ENCODE data around the gene TANGO2. TPM values are rescaled to one million over a fixed set of nuclear protein-coding genes. Genes with fewer than 3 reads are reported as not detected.
A peak's percentile ranks its signal among the peaks of the same experiment; 100 is the strongest.

The TANGO2 gene
- total and polyA plus RNA-seq, 4 donors, result 24.8 to 45.3 (median 36.6) TPM

DNA sequence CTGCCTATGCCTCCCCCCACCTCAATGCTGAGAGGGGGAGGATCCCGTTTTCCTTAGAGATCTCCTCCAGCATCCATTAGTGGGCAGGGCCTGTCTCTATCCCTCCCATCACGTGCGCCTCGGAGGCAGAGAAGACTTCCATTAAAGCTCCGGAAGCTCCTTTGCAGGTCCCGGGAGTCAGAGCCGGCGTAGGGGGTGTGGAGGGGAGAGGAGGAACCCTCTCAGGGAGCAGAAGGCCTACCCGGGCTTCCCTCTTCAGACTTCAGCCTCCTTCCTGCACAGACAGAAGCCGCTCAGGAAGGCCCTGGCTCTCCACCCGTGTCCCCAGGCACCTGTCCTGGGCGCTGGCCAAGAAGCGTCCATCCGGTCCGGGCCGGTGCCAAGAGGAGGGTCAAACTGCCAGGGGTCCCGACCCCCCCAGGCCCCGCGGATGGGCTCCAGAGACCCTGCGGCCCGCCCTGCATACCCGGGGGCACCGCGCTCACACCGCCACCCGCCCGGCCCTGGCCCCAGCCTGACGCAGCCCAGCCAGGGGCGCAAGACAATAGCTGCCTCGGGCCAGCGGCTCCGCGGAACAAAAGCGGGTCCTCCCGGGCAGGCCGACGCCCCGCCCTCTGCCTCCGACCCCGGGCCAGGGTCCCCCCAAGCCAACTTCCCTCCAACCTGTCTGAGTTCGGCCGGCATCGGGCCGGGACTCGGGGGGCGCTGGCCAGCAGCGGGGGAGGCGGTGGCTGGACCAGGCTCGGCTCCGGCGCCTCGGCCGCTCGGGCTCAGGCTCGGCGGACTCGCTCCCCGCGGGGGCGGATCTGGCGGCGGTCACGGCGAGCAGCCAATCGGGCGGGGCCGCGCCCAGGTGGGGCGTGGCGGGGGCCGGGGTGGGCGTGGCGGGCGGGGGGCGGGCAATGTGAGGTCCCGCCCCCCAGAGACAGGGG, 34.2 kb upstream of the TANGO2 start:
- Histone ChIP-seq H3K27ac (ENCODE audit: low read depth in 1 of 2, low read length in 2 of 2) (peak overlapping the region; percentile 84 to 91), H3K27me3 (ENCODE audit: control insufficient read depth in 1 of 2, insufficient read depth in 2 of 2, low read length in 1 of 2) (no peaks in the 10 kb centered on the region)
- intact Hi-C loops (cut with DNase I), result no loop called here

DNA sequence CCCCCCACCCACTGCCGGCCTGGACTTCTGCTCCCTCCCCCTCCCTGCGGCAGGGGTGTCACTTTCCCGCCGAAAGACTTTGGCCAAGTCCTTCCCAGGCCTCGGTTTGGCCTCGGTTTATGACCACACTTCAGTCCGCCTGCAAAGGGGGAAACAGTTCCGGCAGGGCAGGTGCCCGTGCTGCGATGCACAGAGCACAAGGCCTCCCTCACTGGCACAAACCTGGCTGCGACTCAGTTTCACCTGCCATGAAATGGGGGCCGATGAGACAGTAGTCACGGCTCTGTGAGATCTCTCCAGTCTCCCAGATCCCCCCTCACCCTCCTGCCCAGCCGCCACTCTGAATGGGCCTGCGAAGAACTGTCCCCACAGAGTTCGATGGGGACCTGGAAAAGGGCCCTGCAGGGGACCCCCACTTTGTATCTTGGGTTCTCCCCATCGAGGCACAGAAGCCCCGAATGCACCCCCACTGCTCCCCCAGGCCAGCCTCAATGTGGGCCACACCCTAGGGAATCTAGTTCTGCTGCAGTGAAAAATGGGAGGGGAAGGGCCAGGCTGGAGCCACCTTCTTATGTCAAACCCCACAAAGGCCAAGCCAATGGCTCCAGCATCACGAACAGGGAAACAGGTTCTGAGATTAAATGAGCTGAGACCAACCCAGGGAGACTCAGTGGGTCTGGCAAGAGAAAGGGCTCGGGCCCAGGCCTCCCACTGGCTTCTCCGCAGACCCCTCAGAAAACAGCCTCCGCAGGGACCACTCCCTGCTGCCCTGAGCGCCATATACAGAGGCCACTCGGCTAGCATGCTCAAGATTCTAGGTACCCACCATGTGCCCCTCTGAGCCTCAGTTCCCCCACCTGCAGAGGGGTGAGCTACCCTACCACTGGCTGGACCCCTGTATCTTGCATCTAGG, 33.3 kb upstream of the TANGO2 start:
- ATAC-seq (ENCODE audit: low FRiP score), result no peak
- 55 to 61% methylated on average over 22 to 24 of the region's 24 CpGs for WGBS, 2 donors
- Histone ChIP-seq H3K9me3 (ENCODE audit: control insufficient read depth, low read length) (no peaks in the 10 kb centered on the region), H3K27me3 (ENCODE audit: control insufficient read depth in 1 of 2, insufficient read depth in 2 of 2, low read length in 1 of 2) (no peaks in the 10 kb centered on the region), H3K36me3 (ENCODE audit: control insufficient read depth in 1 of 2, insufficient read depth in 2 of 2, low read length in 1 of 2) (no peaks in the 10 kb centered on the region), H3K4me3 (ENCODE audit: low read length in 2 of 2) (no peak overlapping the region), H3K27ac (ENCODE audit: low read depth in 1 of 2, low read length in 2 of 2) (peak overlapping the region in 1 of 2 donors; percentile 34), H3K4me1 (ENCODE audit: control insufficient read depth in 1 of 2, insufficient read depth in 2 of 2, low read length in 2 of 2) (no peaks in the 10 kb centered on the region)
- intact Hi-C loops (cut with DNase I), result no loop called here
- peak in 1 of 2 donors; percentile 55 for DNase-seq

More for the DNA sequence above, 34.2 kb upstream of the TANGO2 start:
- ATAC-seq (ENCODE audit: low FRiP score), result peak; percentile 81
- Histone ChIP-seq H3K9me3 (ENCODE audit: control insufficient read depth, low read length) (no peaks in the 10 kb centered on the region), H3K36me3 (ENCODE audit: control insufficient read depth in 1 of 2, insufficient read depth in 2 of 2, low read length in 1 of 2) (no peaks in the 10 kb centered on the region), H3K4me1 (ENCODE audit: control insufficient read depth in 1 of 2, insufficient read depth in 2 of 2, low read length in 2 of 2) (no peaks in the 10 kb centered on the region), H3K4me3 (ENCODE audit: low read length in 2 of 2) (peak overlapping the region; percentile 49 to 69)
- DNase-seq, result peak; percentile 86 to 94
- WGBS, 2 donors, result 1% methylated on average over 50 to 76 of the region's 76 CpGs

DNA sequence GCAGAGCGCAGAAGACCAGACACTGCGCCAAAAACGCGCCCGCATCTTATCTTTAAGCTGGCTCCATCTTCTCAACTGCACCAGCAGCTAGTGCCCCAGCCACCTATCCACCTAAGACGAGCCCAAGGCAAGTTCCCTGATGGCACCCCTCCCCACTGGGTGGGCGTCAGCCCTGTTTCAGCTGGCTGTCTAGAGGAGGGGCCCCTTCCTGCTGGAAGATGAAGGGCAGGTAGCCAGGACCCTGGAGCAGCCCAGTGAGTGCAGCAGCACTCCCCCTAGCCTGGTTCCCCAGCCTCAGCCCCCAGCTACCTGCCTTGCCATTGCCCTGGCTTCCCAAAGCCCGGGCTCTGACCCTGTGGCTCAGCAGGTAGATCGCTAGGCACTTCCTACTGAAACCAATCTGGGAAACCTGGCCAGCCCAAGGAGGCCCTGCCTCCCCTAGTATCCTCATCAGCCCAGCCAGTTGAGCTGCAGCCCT, 32.5 kb upstream of the TANGO2 start:
- no peak overlapping the region for H3K4me3 ChIP-seq (ENCODE audit: low read length in 2 of 2)
- no peaks in the 10 kb centered on the region for H3K27me3 ChIP-seq (ENCODE audit: control insufficient read depth in 1 of 2, insufficient read depth in 2 of 2, low read length in 1 of 2)
- WGBS, 2 donors, result 93 to 95% methylated on average over 9 of the region's 9 CpGs
- H3K27ac ChIP-seq (ENCODE audit: low read depth in 1 of 2, low read length in 2 of 2), result no peak overlapping the region
- intact Hi-C loops (cut with DNase I), result no loop called here
- no peaks in the 10 kb centered on the region for H3K4me1 ChIP-seq (ENCODE audit: control insufficient read depth in 1 of 2, insufficient read depth in 2 of 2, low read length in 2 of 2)
- ATAC-seq (ENCODE audit: low FRiP score), result no peak
- H3K9me3 ChIP-seq (ENCODE audit: control insufficient read depth, low read length), result no peaks in the 10 kb centered on the region
- H3K36me3 ChIP-seq (ENCODE audit: control insufficient read depth in 1 of 2, insufficient read depth in 2 of 2, low read length in 1 of 2), result no peaks in the 10 kb centered on the region
- no peak for DNase-seq

DNA sequence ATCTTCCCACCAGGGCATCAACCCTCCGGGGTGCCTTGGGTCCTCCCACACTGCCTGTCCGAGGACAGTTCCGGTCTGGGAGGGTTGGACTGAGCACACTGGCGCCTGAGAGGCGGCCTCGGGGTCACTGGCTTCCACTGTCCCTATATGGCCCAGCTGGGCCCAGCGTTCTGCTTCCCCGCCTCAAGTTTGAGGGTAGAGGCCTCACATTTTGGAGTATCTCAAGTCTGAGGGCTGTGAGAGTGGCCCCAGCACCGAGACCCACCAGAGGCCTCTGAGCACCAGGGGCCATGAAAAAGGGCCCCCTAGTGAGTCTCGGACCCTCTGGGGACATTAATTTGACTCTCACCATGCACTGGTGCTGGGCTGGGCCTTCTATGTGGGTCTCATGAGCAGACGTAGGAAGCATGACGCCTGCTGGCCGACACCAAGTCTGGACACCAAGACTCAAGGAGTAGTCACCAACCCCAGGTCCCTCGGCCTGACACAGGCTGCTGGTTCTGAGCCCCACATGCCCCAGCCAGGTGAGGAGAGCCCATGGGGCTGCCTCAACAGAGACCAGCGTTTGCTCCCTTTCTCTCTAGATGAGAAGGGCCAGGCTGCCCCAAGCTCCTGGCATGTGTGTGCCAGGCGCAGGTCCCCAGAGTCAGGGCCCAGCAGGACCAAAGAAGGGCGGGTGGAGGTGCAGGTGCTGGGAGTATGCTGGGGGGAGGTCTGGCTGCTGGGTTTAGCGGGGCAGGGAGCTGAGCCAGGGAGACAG, 31.8 kb upstream of the TANGO2 start:
- no peaks in the 10 kb centered on the region for H3K36me3 ChIP-seq (ENCODE audit: control insufficient read depth in 1 of 2, insufficient read depth in 2 of 2, low read length in 1 of 2)
- H3K4me1 ChIP-seq (ENCODE audit: control insufficient read depth in 1 of 2, insufficient read depth in 2 of 2, low read length in 2 of 2), result no peaks in the 10 kb centered on the region
- DNase-seq (no peak), ATAC-seq (ENCODE audit: low FRiP score) (no peak)
- H3K9me3 ChIP-seq (ENCODE audit: control insufficient read depth, low read length), result no peaks in the 10 kb centered on the region
- no peaks in the 10 kb centered on the region for H3K27me3 ChIP-seq (ENCODE audit: control insufficient read depth in 1 of 2, insufficient read depth in 2 of 2, low read length in 1 of 2)
- no peak overlapping the region for H3K27ac ChIP-seq (ENCODE audit: low read depth in 1 of 2, low read length in 2 of 2)
- intact Hi-C loops (cut with DNase I), result no loop called here
- WGBS, 2 donors, result 88 to 89% methylated on average over 18 of the region's 18 CpGs
- H3K4me3 ChIP-seq (ENCODE audit: low read length in 2 of 2), result no peak overlapping the region

DNA sequence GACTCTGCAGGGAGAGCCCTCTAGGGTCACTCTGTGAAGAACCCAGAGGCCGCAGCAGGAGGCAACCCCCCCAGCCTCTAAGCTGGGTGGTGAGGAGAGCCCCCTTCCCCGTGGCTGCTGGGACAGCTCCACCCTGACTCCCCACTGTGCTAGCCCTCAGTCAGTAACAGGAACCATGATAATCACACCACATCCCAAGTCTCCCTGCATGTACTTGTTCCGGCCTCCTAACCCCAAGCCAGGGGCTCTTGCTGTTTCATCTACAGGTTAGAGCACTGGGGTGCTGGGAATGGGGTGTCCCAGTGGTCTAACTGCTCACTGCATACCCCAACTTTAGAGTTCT, 31.2 kb upstream of the TANGO2 start:
- no peaks in the 10 kb centered on the region for H3K4me1 ChIP-seq (ENCODE audit: control insufficient read depth in 1 of 2, insufficient read depth in 2 of 2, low read length in 2 of 2)
- DNase-seq, result no peak
- peak overlapping the region in 1 of 2 donors; percentile 4 for H3K27ac ChIP-seq (ENCODE audit: low read depth in 1 of 2, low read length in 2 of 2)
- H3K9me3 ChIP-seq (ENCODE audit: control insufficient read depth, low read length), result no peaks in the 10 kb centered on the region
- H3K4me3 ChIP-seq (ENCODE audit: low read length in 2 of 2), result no peak overlapping the region
- intact Hi-C loops (cut with DNase I), result no loop called here
- no peaks in the 10 kb centered on the region for H3K36me3 ChIP-seq (ENCODE audit: control insufficient read depth in 1 of 2, insufficient read depth in 2 of 2, low read length in 1 of 2)
- WGBS, 2 donors, result 94 to 100% methylated on average over 2 to 3 of the region's 3 CpGs
- ATAC-seq (ENCODE audit: low FRiP score), result no peak
- no peaks in the 10 kb centered on the region for H3K27me3 ChIP-seq (ENCODE audit: control insufficient read depth in 1 of 2, insufficient read depth in 2 of 2, low read length in 1 of 2)

DNA sequence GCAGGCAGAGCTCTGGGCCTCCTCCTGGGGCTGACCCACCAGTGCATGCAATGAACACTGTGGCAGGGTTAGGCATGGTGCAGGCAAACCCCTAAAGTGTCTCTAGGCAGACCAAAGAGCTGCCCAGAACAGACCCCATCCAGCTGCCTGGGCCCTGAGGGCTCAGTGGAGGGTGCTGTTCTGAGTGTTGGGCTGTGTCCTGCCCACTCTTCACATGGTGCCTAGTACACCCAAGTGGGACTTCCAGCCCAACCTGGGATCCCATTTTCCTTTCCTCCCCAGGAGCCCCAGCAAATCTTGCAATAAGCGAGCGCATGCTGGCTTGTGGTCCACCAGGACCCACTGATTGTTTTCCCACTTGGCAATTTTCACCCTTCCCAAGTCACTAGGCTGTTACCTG, 30.7 kb upstream of the TANGO2 start:
- peak overlapping the region in 1 of 2 donors; percentile 72 for H3K27ac ChIP-seq (ENCODE audit: low read depth in 1 of 2, low read length in 2 of 2)
- no peaks in the 10 kb centered on the region for H3K4me1 ChIP-seq (ENCODE audit: control insufficient read depth in 1 of 2, insufficient read depth in 2 of 2, low read length in 2 of 2)
- 50 to 94% methylated on average over 2 of the region's 2 CpGs for WGBS, 2 donors
- no peaks in the 10 kb centered on the region for H3K36me3 ChIP-seq (ENCODE audit: control insufficient read depth in 1 of 2, insufficient read depth in 2 of 2, low read length in 1 of 2)
- intact Hi-C loops (cut with DNase I), result no loop called here
- no peaks in the 10 kb centered on the region for H3K27me3 ChIP-seq (ENCODE audit: control insufficient read depth in 1 of 2, insufficient read depth in 2 of 2, low read length in 1 of 2)
- ATAC-seq (ENCODE audit: low FRiP score) (no peak), DNase-seq (peak in 1 of 2 donors; percentile 67)
- no peak overlapping the region for H3K4me3 ChIP-seq (ENCODE audit: low read length in 2 of 2)
- no peaks in the 10 kb centered on the region for H3K9me3 ChIP-seq (ENCODE audit: control insufficient read depth, low read length)

DNA sequence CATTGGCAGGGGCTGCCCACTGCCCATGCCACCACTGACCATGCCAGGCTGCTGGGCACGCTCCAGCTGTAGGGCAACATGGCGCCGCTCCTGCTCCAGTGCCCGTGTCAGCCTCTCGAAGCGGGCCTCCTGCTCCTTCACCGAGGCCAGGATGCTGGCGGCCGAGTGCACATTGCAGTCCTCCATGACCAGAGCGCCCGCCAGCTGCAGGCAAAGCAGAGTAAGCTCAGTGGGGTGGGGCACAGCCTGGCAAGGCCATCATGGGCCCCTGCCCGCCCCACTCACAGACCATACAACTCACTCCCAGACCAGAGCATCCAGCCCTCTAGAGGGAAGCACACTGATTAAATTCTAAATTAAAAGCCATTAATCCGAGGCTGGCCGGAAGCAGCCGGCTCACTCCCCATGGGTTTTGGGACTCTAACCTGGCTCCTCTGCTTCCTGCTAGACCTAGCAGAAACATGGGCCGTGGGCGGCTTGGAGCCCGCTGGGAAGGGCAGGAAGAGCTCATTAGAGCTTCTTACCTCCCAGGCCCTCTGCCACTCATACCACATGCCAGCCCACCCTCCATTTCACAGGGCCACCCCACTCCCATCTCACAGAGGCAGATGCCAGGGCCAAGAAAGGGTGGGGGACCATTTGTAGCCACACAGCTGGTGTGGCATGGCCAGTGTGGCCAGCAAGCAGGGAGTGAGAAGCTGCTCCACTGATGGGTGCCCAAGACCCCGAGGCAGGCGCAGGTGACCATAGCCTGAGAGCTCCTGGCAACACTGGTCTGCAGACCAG, 30.1 kb upstream of the TANGO2 start:
- Histone ChIP-seq H3K27me3 (ENCODE audit: control insufficient read depth in 1 of 2, insufficient read depth in 2 of 2, low read length in 1 of 2) (no peaks in the 10 kb centered on the region), H3K4me3 (ENCODE audit: low read length in 2 of 2) (no peak overlapping the region), H3K4me1 (ENCODE audit: control insufficient read depth in 1 of 2, insufficient read depth in 2 of 2, low read length in 2 of 2) (no peaks in the 10 kb centered on the region), H3K27ac (ENCODE audit: low read depth in 1 of 2, low read length in 2 of 2) (peak overlapping the region; percentile 10 to 72), H3K9me3 (ENCODE audit: control insufficient read depth, low read length) (no peaks in the 10 kb centered on the region), H3K36me3 (ENCODE audit: control insufficient read depth in 1 of 2, insufficient read depth in 2 of 2, low read length in 1 of 2) (no peaks in the 10 kb centered on the region)
- DNase-seq (peak in 1 of 2 donors; percentile 74), ATAC-seq (ENCODE audit: low FRiP score) (no peak)
- intact Hi-C loops (cut with DNase I), result no loop called here
- WGBS, 2 donors, result 71 to 82% methylated on average over 20 of the region's 20 CpGs

DNA sequence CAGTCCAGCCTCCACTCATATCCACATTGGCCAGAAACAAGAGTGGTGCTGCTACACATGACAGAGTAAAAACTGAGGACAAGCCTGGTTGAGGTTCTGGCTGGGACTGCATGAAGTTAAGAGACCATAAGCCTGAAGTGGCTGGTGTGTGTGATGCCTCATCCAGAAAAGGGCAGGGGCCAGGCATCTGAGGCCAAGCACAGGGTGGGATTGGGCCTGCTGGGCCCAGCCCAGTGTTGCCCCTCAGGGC, 29.6 kb upstream of the TANGO2 start:
- H3K27me3 ChIP-seq (ENCODE audit: control insufficient read depth in 1 of 2, insufficient read depth in 2 of 2, low read length in 1 of 2), result no peaks in the 10 kb centered on the region
- ATAC-seq (ENCODE audit: low FRiP score) (peak; percentile 49), DNase-seq (no peak)
- intact Hi-C loops (cut with DNase I), result no loop called here
- H3K27ac ChIP-seq (ENCODE audit: low read depth in 1 of 2, low read length in 2 of 2), result peak overlapping the region; percentile 10 to 72
- H3K9me3 ChIP-seq (ENCODE audit: control insufficient read depth, low read length), result no peaks in the 10 kb centered on the region
- H3K4me3 ChIP-seq (ENCODE audit: low read length in 2 of 2), result no peak overlapping the region
- no peaks in the 10 kb centered on the region for H3K4me1 ChIP-seq (ENCODE audit: control insufficient read depth in 1 of 2, insufficient read depth in 2 of 2, low read length in 2 of 2)
- H3K36me3 ChIP-seq (ENCODE audit: control insufficient read depth in 1 of 2, insufficient read depth in 2 of 2, low read length in 1 of 2), result no peaks in the 10 kb centered on the region
